Astrocyte of the spinal cord (primary cell): Measurements from ENCODE around the gene TPSG1.

Source experiments
- DNase-seq: peaks from one replicate; pipeline ENCODE4 v3.0.0; 2011; ENCODE audit warnings: low read depth, low spot score
- H3K4me3 ChIP-seq: 2 replicates; pipeline ENCODE4 v1.5.1; 2011; ENCODE audit warnings: low read depth, mild to moderate bottlenecking, low read length, moderate library complexity
- CTCF ChIP-seq: IDR thresholded peaks from 2 replicates; pipeline ENCODE4 v1.5.1; 2012; ENCODE audit warnings: low read depth, mild to moderate bottlenecking, low read length, inconsistent platforms
- in situ Hi-C: cut with HindIII; loops from 2 replicates; pipeline ENCODE4 v1.10.0; 2017; ENCODE audit warnings: low sequenced_read_pairs

Gene TPSG1

GRCh38 chr16:1210461-1210860 is 14.6 kb downstream of the TPSG1 start:
- in situ Hi-C loops = no loop called here
- no peak for DNase-seq
- no peak overlapping the region for H3K4me3 ChIP-seq
- TF ChIP-seq CTCF = no peak

GRCh38 chr16:1209081-1209480 is 16.0 kb downstream of the TPSG1 start:
- no peak for TF ChIP-seq CTCF
- H3K4me3 ChIP-seq = no peak overlapping the region
- in situ Hi-C loops = no loop called here
- no peak for DNase-seq

- no peak overlapping the region for H3K4me3 ChIP-seq
- in situ Hi-C loops = no loop called here
- TF ChIP-seq CTCF = no peak
- DNase-seq = no peak
Measured at GRCh38 chr16:1208239-1208830, 16.7 kb downstream of the TPSG1 start.

- in situ Hi-C loops = no loop called here
- TF ChIP-seq CTCF = no peak
- DNase-seq = no peak
- no peak overlapping the region for H3K4me3 ChIP-seq
Measured at GRCh38 chr16:1206786-1207185, 18.3 kb downstream of the TPSG1 start.

- in situ Hi-C loops = no loop called here
- TF ChIP-seq CTCF = no peak
- DNase-seq = no peak
- no peak overlapping the region for H3K4me3 ChIP-seq
Measured at GRCh38 chr16:1206326-1206725, 18.7 kb downstream of the TPSG1 start.

GRCh38 chr16:1204933-1205332 is 20.1 kb downstream of the TPSG1 start:
- in situ Hi-C loops = no loop called here
- no peak for TF ChIP-seq CTCF
- DNase-seq = no peak
- H3K4me3 ChIP-seq = no peak overlapping the region

GRCh38 chr16:1202274-1202673 is 22.8 kb downstream of the TPSG1 start:
- DNase-seq = no peak
- TF ChIP-seq CTCF = no peak
- H3K4me3 ChIP-seq = no peak overlapping the region
- in situ Hi-C loops = no loop called here
